ENCODE measurements around the gene PRUNE2.
"Not testable (repeated sequence)": the region's sequence is repeated elsewhere in the genome, so short reads cannot be mapped to it uniquely, and the experiment has no call there.

Gene PRUNE2

GRCh38 chr9:76700916-76701315 lies 205.0 kb downstream of the PRUNE2 start:
- DNase-seq (ENCODE audit: low read depth in 2 of 3, low spot score in 1 of 3) = no peak

DNA sequence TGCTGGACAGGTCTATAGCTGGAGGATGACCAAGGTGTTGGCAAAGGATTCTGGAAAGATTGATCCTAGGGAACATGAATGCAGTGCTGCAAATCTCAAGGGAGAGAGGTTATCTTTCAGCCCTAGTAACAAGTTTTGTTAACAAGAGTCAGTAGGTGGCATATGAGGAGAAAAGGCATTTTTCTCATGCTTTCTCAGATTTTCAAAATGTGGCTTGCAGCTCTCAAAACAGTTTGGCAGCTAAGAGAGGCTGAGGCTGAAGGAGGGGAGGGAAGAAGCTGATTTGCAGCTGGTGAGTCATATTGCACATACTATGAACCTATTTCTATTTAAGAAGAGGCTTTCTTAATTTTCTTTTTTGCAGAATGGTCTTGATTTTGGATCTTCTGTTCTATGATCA lies 205.9 kb downstream of the PRUNE2 start:
- no peak for DNase-seq (ENCODE audit: low read depth in 2 of 3, low spot score in 1 of 3)

- no peak for DNase-seq (ENCODE audit: low read depth in 2 of 3, low spot score in 1 of 3)
These were observed 208.4 kb downstream of the PRUNE2 start for GRCh38 chr9:76697554-76697953.

DNA sequence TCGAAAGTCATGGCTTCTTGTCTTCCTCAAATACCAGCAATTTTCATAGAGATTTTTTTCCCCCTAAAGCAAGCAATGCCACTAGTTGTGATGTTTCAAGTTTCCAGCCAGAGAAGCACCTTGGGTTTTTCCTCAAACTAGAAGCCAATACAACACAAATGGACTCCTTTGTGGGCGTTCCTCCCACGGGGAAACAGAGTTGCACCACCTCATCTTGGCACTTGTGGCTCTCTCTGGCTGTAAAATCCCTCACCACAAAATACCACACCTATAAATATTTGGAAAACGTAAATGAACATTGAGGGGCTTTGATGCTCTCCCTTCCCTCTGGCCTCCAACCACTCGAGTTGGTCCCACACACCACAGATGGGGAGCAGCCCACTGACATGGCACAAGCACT lies 208.8 kb downstream of the PRUNE2 start:
- DNase-seq (ENCODE audit: low read depth in 2 of 3, low spot score in 1 of 3) = no peak

DNA sequence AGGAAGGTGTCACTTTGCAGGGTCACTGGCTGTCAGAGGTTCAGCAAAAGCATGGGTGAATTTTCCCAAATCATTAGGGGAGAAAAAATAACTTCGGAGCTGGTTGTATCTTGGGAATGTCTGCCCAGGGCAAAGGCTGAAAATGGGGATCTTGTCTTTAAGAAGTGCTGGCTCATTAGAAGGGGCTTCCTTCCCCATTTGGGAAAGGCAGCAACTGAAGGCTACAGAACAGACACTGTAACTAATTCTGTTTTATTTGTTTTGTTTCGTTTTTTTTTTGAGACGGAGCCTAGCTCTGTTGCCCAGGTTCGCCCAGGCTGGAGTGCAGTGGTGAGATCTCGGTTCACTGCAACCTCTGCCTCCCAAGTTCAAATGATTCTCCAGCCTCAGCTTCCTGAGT lies 212.0 kb downstream of the PRUNE2 start:
- DNase-seq (ENCODE audit: low read depth in 2 of 3, low spot score in 1 of 3) = no peak

DNA sequence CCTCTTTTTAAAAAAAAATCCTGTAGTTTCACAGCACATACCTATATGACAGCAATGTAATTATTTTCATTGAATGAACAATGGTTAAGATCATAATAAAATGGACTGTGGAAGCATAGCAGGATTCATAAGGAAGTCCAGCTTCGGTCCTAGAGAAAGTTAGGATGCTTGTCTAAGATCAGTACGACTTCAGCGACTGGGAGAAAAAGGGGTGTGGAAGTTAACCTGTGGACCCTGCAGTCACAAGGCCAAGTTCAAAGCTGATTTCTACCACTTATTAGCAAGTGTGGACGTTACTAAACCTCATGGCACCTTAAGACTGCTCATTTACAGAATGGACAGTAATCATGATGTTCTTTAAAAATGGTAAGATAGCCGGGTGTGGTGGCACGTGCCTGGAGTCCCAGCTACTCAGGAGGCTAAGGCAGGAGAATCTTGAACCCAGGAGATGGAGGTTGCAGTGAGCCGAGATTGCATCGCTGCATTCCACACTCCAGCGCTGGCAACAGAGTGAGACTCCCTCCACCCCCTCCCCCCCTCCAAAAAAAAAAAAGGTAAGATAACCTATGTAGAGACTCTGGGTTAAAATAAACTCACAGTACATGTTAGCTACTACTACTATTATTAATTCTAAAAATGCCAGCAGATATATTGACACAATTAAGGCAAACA lies 213.3 kb downstream of the PRUNE2 start:
- DNase-seq (ENCODE audit: low read depth in 2 of 3, low spot score in 1 of 3) = no peak

DNA sequence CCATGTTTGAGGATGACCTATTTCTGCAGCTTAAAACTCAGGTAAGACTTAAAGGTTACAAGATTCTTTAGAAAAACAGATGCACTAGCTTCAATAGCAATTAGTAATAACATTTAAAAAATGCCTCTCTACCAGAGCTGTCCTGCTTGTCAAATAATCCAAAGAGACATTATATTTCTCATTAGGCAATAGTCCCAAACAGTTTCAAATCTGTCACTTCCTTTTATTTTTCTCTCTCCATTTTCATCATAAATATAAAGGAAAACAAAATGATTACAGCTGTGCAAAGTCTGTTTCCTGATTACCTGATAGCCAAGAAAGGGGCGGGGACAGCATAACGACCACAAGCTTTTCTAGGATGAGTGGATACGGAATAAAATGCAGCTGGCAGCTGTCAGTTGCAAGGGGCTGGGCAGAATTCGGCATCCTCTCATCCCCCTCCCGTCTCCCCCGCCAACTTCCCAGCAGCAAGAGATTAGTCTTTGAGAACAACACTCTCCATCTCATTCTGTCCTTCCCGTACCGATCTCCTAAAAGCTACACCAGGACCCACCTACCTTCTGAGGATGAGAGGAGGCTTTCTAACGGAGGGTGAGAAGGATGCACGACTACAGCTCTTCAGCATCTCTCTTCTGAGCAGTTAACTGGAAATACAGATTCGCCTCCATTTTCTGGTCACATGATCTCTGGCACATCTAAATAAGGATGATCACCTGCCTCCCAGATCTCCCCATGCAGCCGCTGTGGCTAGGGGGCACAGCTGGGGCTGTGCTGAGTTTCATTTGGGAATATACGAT lies 214.2 kb downstream of the PRUNE2 start:
- DNase-seq (ENCODE audit: low read depth in 2 of 3, low spot score in 1 of 3) = no peak

GRCh38 chr9:76690973-76691370 lies 214.9 kb downstream of the PRUNE2 start:
- DNase-seq (ENCODE audit: low read depth in 2 of 3, low spot score in 1 of 3) = no peak

- no peak for DNase-seq (ENCODE audit: low read depth in 2 of 3, low spot score in 1 of 3)
These were observed 215.5 kb downstream of the PRUNE2 start for GRCh38 chr9:76690246-76690972.

DNA sequence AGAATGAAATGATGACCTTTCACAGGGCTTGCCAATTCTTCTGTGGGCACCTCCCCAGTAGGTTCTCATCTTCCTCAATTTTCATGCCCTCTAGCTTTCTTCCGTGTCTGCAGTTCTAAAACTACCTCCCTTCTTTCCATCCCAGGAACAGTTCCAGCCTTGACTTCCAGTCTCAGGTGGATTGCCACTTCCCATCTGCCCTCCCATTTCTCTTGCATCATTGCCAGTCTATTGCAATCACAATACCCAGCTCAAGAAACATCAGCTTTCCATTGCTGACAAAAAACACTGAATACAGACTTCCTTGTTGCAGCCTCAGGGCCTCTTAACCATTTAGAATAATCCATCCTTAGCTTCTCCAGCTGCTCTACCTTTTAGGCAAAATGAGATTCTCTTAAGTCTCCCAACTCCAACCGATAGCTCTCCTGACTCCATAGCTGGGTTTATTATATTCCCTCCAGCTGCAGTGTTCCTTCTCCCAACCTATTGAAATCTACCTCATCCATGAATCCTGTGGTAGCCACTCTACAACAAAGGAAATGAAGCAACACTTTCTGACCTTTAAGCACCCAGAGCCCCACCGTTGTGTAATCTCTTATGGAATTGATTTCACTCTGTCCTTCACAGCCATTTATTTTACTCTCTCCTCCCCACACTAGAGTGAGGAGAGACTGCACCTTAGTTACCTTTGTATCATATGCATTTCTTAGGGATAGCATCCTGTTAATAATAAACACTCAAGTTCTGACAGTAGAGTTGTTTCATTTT lies 217.3 kb downstream of the PRUNE2 start:
- no peak for DNase-seq (ENCODE audit: low read depth in 2 of 3, low spot score in 1 of 3)

DNA sequence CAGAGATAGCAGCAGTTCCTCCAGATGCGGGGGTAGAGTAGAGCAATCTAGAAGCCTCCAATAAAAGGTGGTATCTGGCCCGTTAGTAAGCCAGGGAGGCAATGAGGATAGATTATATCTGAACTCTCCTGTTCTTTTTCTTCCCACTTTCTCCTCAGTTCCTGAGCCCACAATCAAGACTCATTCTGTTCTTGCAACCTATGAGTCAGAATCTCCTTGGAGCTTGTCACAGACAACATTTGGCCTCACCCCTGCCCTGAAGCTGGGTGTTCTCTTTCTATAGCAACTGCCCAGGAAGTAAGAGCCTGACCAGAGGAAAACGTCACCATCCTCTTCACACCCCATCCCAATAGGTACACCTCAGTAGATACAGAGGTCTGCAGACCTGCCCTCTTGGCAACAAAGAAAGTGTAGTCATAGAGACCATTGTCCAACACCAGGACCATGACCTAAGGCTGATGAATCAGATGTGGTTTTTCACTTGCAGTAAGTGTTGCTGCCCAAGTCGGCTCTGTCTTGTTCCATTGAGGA lies 218.0 kb downstream of the PRUNE2 start:
- peak in 2 of 3 donors; percentile 5 to 14 for DNase-seq (ENCODE audit: low read depth in 2 of 3, low spot score in 1 of 3)

DNA sequence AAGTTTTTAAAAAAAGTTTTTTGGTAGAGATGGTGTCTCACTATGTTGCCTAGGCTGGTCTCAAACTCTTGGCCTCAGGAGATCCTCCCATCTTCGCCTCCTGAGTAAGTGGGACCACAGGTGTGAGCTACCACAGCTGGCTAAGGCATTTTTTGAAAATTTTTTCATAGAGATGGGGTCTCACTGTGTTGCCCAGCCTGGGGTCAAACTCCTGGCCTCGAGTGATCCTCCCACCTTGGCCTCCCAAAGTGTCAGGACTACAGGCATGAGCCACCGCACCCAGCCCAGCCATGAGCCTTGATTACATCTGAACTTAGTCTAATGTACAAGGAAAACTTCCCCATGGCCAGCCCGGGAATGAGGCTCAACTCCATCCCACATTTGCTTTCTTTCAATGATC lies 219.2 kb downstream of the PRUNE2 start:
- DNase-seq (ENCODE audit: low read depth in 2 of 3, low spot score in 1 of 3) = no peak

DNA sequence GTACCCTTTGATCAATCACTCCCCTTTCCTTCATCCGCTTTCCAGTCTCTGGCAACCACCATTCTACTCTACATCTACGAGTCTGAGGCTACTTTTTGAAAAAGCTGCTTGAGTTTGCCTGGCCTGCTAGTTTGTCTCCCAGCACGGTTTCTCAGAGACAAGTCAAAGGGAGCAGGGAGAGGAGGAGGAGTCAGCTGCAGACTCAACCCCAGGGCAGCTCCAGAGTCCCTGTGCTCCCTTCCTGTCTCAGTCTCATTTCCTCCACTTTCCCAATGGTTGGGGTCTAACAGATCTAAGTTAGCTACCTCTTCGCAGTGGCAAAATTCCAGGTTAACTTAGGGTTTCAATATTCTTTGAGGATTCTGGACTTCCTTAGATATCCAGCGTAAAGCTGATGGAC lies 221.7 kb downstream of the PRUNE2 start:
- DNase-seq (ENCODE audit: low read depth in 2 of 3, low spot score in 1 of 3) = no peak

DNA sequence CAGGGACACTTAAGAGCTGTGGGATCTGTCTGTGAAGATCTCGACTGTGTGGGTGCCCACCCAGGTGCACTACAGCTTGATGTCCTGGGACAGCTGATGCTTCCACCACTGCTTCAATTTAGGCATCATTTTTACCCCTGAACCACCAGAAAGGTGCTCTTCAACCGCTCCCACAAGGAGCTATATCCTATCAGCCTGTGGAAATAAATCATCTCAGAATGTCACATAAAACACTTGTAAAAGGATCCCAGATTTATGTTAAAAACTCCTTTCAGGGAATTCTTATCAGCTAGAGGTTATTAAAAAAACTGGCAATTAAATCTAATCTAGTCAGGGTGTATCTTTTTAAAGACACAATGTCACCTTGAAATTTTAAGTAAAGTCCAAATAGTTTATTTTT lies 224.4 kb downstream of the PRUNE2 start:
- no peak for DNase-seq (ENCODE audit: low read depth in 2 of 3, low spot score in 1 of 3)

DNA sequence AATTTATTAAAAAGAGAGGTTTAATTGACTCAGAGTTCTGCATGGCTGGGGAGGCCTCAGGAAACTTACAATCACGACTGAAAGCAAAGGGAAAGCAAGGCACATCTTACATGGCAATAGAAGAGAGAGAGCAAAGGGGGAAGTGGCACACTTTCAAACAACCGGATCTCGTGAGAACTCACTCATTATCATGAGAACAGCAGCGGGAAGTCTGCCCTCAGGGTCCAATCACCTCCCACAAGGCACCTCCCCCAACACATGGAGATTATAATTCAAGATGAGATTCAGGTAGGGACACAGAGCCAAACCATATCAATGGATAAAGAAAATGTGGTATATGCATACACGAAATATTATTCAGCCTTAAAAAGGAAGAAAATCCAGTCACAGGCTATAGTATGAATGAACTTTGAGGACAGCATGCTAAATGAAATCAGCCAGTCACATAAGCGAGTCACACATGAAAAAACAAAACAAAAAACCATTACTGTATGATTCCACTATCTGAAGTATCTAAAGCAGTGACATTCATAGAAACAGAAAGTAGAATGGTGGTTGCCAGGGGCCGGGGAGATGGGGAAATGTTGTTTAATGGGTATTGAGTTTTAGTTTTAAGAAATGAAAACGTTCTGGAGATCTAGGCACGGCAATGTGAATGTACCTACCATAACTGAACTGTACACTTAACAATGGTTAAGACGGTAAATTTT lies 225.0 kb downstream of the PRUNE2 start:
- no peak for DNase-seq (ENCODE audit: low read depth in 2 of 3, low spot score in 1 of 3)

GRCh38 chr9:76677481-76678055 lies 228.3 kb downstream of the PRUNE2 start:
- no peak for DNase-seq (ENCODE audit: low read depth in 2 of 3, low spot score in 1 of 3)

DNA sequence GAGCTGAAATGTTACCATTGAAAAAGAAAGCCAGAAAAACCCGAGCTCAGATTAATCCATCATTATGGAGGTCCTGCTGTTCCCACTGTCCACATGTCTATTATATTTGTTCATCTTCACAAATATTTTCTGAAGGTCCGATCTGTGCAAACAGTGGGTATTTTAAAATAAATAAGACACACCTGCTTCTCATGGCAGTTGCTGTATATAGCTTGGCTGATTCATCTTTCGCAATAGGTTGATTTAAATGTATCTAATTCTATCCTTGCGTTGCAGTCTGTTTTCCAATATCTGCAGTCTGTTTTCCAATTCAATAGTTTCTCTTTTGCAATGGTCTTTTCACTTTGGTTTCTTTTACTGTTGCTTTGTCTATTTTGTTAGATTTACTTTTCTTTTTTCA lies 229.1 kb downstream of the PRUNE2 start:
- no peak for DNase-seq (ENCODE audit: low read depth in 2 of 3, low spot score in 1 of 3)

- DNase-seq (ENCODE audit: low read depth in 2 of 3, low spot score in 1 of 3) = no peak
These were observed 238.4 kb downstream of the PRUNE2 start for GRCh38 chr9:76667521-76667957.

GRCh38 chr9:76665966-76666365 lies 239.9 kb downstream of the PRUNE2 start:
- DNase-seq (ENCODE audit: low read depth in 2 of 3, low spot score in 1 of 3) = not testable (repeated sequence)

DNA sequence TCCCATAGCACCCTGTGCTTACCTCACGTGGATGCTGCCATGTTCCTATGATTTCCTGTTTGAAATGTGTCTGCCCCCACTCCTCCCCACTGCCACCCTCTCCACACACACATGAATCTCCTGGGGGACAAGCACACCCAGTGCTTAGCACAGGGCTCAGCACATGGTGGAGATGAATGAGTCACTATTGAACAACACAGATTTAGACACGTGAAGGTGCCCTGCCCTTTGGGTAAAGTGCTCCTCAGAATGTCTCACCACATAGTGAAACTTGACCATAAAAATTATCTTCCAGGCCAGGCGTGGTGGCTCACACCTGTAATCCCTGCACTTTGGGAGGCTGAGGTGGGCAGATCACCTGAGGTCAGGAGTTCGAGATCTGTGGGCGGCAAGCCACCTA lies 240.5 kb downstream of the PRUNE2 start:
- DNase-seq (ENCODE audit: low read depth in 2 of 3, low spot score in 1 of 3) = no peak
